Immature natural killer cell (primary cell): ENCODE data around the gene EEA1. TPM values are rescaled to one million over a fixed set of nuclear protein-coding genes. Genes with fewer than 3 reads are reported as not detected.

Source experiments
- DNase-seq, 3 donors: peaks; one replicate each; pipeline ENCODE4 v3.0.0; 2022; ENCODE audit warnings: mixed read lengths in 1 of 3
- H3K27ac Mint-ChIP-seq, 6 donors: one replicate each; pipeline ENCODE4 v1.8.0; 2020; ENCODE audit warnings: mixed read lengths in 6 of 6, mild to moderate bottlenecking in 5 of 6, inconsistent platforms in 4 of 6, moderate library complexity in 3 of 6
- H3K27me3 Mint-ChIP-seq, 3 donors: one replicate each; pipeline ENCODE4 v1.8.0; 2020 to 2021; ENCODE audit warnings: low read depth in 3 of 3, mild to moderate bottlenecking in 3 of 3, mixed read lengths in 3 of 3, moderate library complexity in 3 of 3, inconsistent platforms in 1 of 3
- H3K36me3 Mint-ChIP-seq, 3 donors: one replicate each; pipeline ENCODE4 v1.8.0; 2020; ENCODE audit warnings: mixed read lengths in 3 of 3, inconsistent platforms in 2 of 3, mild to moderate bottlenecking in 2 of 3
- H3K4me1 Mint-ChIP-seq, 2 donors: one replicate each; pipeline ENCODE4 v1.8.0; 2020; ENCODE audit warnings: inconsistent platforms in 2 of 2, mild to moderate bottlenecking in 2 of 2, mixed read lengths in 2 of 2, moderate library complexity in 1 of 2
- H3K4me3 Mint-ChIP-seq, 5 donors: one replicate each; pipeline ENCODE4 v1.8.0; 2020; ENCODE audit warnings: mild to moderate bottlenecking in 5 of 5, mixed read lengths in 5 of 5, inconsistent platforms in 3 of 5, moderate library complexity in 3 of 5
- H3K9me3 Mint-ChIP-seq, 6 donors: one replicate each; pipeline ENCODE4 v1.8.0; 2020; ENCODE audit warnings: mild to moderate bottlenecking in 6 of 6, mixed read lengths in 6 of 6, inconsistent platforms in 4 of 6, moderate library complexity in 3 of 6
- polyA plus RNA-seq, 3 donors: library from polyadenylated mRNA; unstranded; fragments of 300-500 nt; fragmentation: Illumina TruSeq; gene quantifications; one replicate each; pipeline ENCODE4 v1.2.3, GENCODE V29; 2021

EEA1 gene
- polyA plus RNA-seq, 3 donors from 2014 or later, result 1.8 to 12.5 (median 3.5) TPM

GRCh38 chr12:92950011-92950410, 20.9 kb upstream of the EEA1 start:
- Mint-ChIP-seq H3K9me3 (no peaks in the 10 kb centered on the region), H3K4me3 (no peak overlapping the region), H3K4me1 (no peaks in the 10 kb centered on the region), H3K36me3 (peaks cover 0 to 4% (median 0%) of the 10 kb centered on the region in 3 donors), H3K27me3 (peaks cover 0 to 12% (median 11%) of the 10 kb centered on the region in 3 donors), H3K27ac (no peak overlapping the region)
- DNase-seq, result no peak

GRCh38 chr12:92949466-92949865, 20.4 kb upstream of the EEA1 start:
- no peaks in the 10 kb centered on the region for H3K9me3 Mint-ChIP-seq
- no peaks in the 10 kb centered on the region for H3K4me1 Mint-ChIP-seq
- no peak overlapping the region for H3K4me3 Mint-ChIP-seq
- H3K27me3 Mint-ChIP-seq, result peaks cover 0 to 12% (median 11%) of the 10 kb centered on the region in 3 donors
- H3K36me3 Mint-ChIP-seq, result peaks cover 0 to 4% (median 0%) of the 10 kb centered on the region in 3 donors
- no peak for DNase-seq
- H3K27ac Mint-ChIP-seq, result no peak overlapping the region

GRCh38 chr12:92947589-92948215, 18.6 kb upstream of the EEA1 start:
- Mint-ChIP-seq H3K4me1 (no peaks in the 10 kb centered on the region), H3K27ac (no peak overlapping the region), H3K9me3 (no peaks in the 10 kb centered on the region), H3K27me3 (peaks cover 0 to 12% (median 9%) of the 10 kb centered on the region in 3 donors), H3K36me3 (peaks cover 0 to 4% (median 0%) of the 10 kb centered on the region in 3 donors), H3K4me3 (no peak overlapping the region)
- no peak for DNase-seq

GRCh38 chr12:92945659-92946220, 16.6 kb upstream of the EEA1 start:
- Mint-ChIP-seq H3K36me3 (peaks cover 0 to 4% (median 0%) of the 10 kb centered on the region in 3 donors), H3K4me3 (no peak overlapping the region), H3K27me3 (peaks cover 0 to 12% (median 8%) of the 10 kb centered on the region in 3 donors), H3K4me1 (no peaks in the 10 kb centered on the region), H3K9me3 (no peaks in the 10 kb centered on the region), H3K27ac (no peak overlapping the region)
- DNase-seq, result no peak

GRCh38 chr12:92943482-92944250, 14.6 kb upstream of the EEA1 start:
- Mint-ChIP-seq H3K9me3 (no peaks in the 10 kb centered on the region), H3K4me3 (no peak overlapping the region), H3K27ac (no peak overlapping the region), H3K27me3 (peaks cover 0 to 8% (median 7%) of the 10 kb centered on the region in 3 donors), H3K4me1 (no peaks in the 10 kb centered on the region), H3K36me3 (peaks cover 0 to 4% (median 0%) of the 10 kb centered on the region in 3 donors)
- no peak for DNase-seq

GRCh38 chr12:92942905-92943304, 13.8 kb upstream of the EEA1 start:
- Mint-ChIP-seq H3K4me1 (no peaks in the 10 kb centered on the region), H3K27me3 (peaks cover 0 to 8% (median 7%) of the 10 kb centered on the region in 3 donors), H3K27ac (no peak overlapping the region), H3K9me3 (no peaks in the 10 kb centered on the region), H3K4me3 (no peak overlapping the region), H3K36me3 (peaks cover 0 to 4% (median 0%) of the 10 kb centered on the region in 3 donors)
- no peak for DNase-seq

GRCh38 chr12:92939116-92939515, 10.0 kb upstream of the EEA1 start:
- no peak for DNase-seq
- no peaks in the 10 kb centered on the region for H3K36me3 Mint-ChIP-seq
- no peak overlapping the region for H3K27ac Mint-ChIP-seq
- peaks cover 0 to 3% (median 3%) of the 10 kb centered on the region in 3 donors for H3K27me3 Mint-ChIP-seq
- H3K4me1 Mint-ChIP-seq, result no peaks in the 10 kb centered on the region
- H3K4me3 Mint-ChIP-seq, result no peak overlapping the region
- H3K9me3 Mint-ChIP-seq, result no peaks in the 10 kb centered on the region

GRCh38 chr12:92938638-92939037, 9.5 kb upstream of the EEA1 start:
- no peak overlapping the region for H3K27ac Mint-ChIP-seq
- H3K27me3 Mint-ChIP-seq, result peaks cover 0 to 5% (median 3%) of the 10 kb centered on the region in 3 donors

GRCh38 chr12:92938018-92938417, 8.9 kb upstream of the EEA1 start:
- H3K27me3 Mint-ChIP-seq, result peaks cover 0 to 6% (median 3%) of the 10 kb centered on the region in 3 donors
- H3K27ac Mint-ChIP-seq, result no peak overlapping the region
- no peaks in the 10 kb centered on the region for H3K4me1 Mint-ChIP-seq
- H3K4me3 Mint-ChIP-seq, result no peak overlapping the region
- no peaks in the 10 kb centered on the region for H3K9me3 Mint-ChIP-seq
- H3K36me3 Mint-ChIP-seq, result no peaks in the 10 kb centered on the region
- DNase-seq, result no peak

More at GRCh38 chr12:92938638-92939037, 9.5 kb upstream of the EEA1 start:
- H3K4me1 Mint-ChIP-seq, result no peaks in the 10 kb centered on the region
- no peaks in the 10 kb centered on the region for H3K36me3 Mint-ChIP-seq
- no peak for DNase-seq
- no peak overlapping the region for H3K4me3 Mint-ChIP-seq
- H3K9me3 Mint-ChIP-seq, result no peaks in the 10 kb centered on the region

- H3K9me3 Mint-ChIP-seq, result no peaks in the 10 kb centered on the region
- no peaks in the 10 kb centered on the region for H3K36me3 Mint-ChIP-seq
- no peak overlapping the region for H3K27ac Mint-ChIP-seq
- H3K27me3 Mint-ChIP-seq, result peaks cover 2 to 10% (median 9%) of the 10 kb centered on the region in 3 donors
- DNase-seq, result no peak
- no peak overlapping the region for H3K4me3 Mint-ChIP-seq
- peaks cover 6 to 11% of the 10 kb centered on the region in 2 donors for H3K4me1 Mint-ChIP-seq
Measured at GRCh38 chr12:92933606-92934005, 4.5 kb upstream of the EEA1 start.

- Mint-ChIP-seq H3K36me3 (no peaks in the 10 kb centered on the region), H3K4me1 (peaks cover 27 to 33% of the 10 kb centered on the region in 2 donors), H3K4me3 (peak overlapping the region; percentile 86 to 95 (median 92)), H3K27ac (peak overlapping the region; percentile 88 to 98 (median 96)), H3K27me3 (peaks cover 3 to 15% (median 6%) of the 10 kb centered on the region in 3 donors), H3K9me3 (no peaks in the 10 kb centered on the region)
- DNase-seq, result no peak
Measured at GRCh38 chr12:92930421-92930820, 1.3 kb upstream of the EEA1 start.

- no peaks in the 10 kb centered on the region for H3K9me3 Mint-ChIP-seq
- no peak for DNase-seq
- peak overlapping the region; percentile 88 to 98 (median 96) for H3K27ac Mint-ChIP-seq
- H3K4me1 Mint-ChIP-seq, result peaks cover 27 to 33% of the 10 kb centered on the region in 2 donors
- peak overlapping the region; percentile 86 to 95 (median 92) for H3K4me3 Mint-ChIP-seq
- no peaks in the 10 kb centered on the region for H3K36me3 Mint-ChIP-seq
- peaks cover 3 to 15% (median 6%) of the 10 kb centered on the region in 3 donors for H3K27me3 Mint-ChIP-seq
Measured at GRCh38 chr12:92929983-92930382, 888 bp upstream of the EEA1 start.

GRCh38 chr12:92928421-92928961, 604 bp downstream of the EEA1 start:
- peaks cover 0 to under 1% (median 0%) of the 10 kb centered on the region in 3 donors for H3K36me3 Mint-ChIP-seq
- peak overlapping the region; percentile 75 to 94 (median 91) for H3K4me3 Mint-ChIP-seq

More at GRCh38 chr12:92928421-92928961, 604 bp downstream of the EEA1 start:
- DNase-seq, result peak; percentile 47 to 56 (median 52)
- Mint-ChIP-seq H3K4me1 (peaks cover 27 to 33% of the 10 kb centered on the region in 2 donors), H3K27ac (peak overlapping the region; percentile 87 to 96 (median 93)), H3K27me3 (peaks cover 3 to 15% (median 3%) of the 10 kb centered on the region in 3 donors), H3K9me3 (peaks cover 0 to under 1% (median 0%) of the 10 kb centered on the region in 6 donors)
